Loucy (cell line): ENCODE data around the gene ZNF266.

ENCODE experiments used
- H2AFZ ChIP-seq: fragments of 200-600 bp; sonication (generic); 2 replicates; pipeline ENCODE4 v1.6.0; 2016; ENCODE audit warnings: antibody characterized with exemption, mild to moderate bottlenecking, low read length, moderate library complexity
- H3F3A ChIP-seq: fragments of 200-600 bp; 2 replicates; pipeline ENCODE4 v1.6.0; 2016; ENCODE audit warnings: antibody characterized with exemption, low read depth, mild to moderate bottlenecking
- H3K27me3 ChIP-seq: fragments of 200-600 bp; sonication (generic); 2 replicates; pipeline ENCODE4 v1.6.1; 2014; ENCODE audit warnings: low read length, mild to moderate bottlenecking; ENCODE audit not compliant: insufficient read depth, poor library complexity, severe bottlenecking
- H3K36me3 ChIP-seq: fragments of 200-600 bp; sonication (generic); 2 replicates; pipeline ENCODE4 v1.6.1; 2016; ENCODE audit warnings: low read length; ENCODE audit not compliant: insufficient read depth
- H3K4me1 ChIP-seq: fragments of 200-600 bp; sonication (generic); 2 replicates; pipeline ENCODE4 v1.5.1; 2014; ENCODE audit warnings: low read length, mild to moderate bottlenecking; ENCODE audit not compliant: insufficient read depth, poor library complexity, severe bottlenecking
- H3K4me2 ChIP-seq: fragments of 200-600 bp; sonication (generic); 2 replicates; pipeline ENCODE4 v1.6.0; 2014; ENCODE audit warnings: antibody characterized with exemption, low read length, low read depth, mild to moderate bottlenecking; ENCODE audit not compliant: poor library complexity, severe bottlenecking
- H3K4me3 ChIP-seq: fragments of 200-600 bp; sonication (generic); 2 replicates; pipeline ENCODE4 v1.5.1; 2014; ENCODE audit warnings: low read length, mild to moderate bottlenecking, mixed read lengths; ENCODE audit not compliant: poor library complexity, severe bottlenecking
- H3K79me2 ChIP-seq: fragments of 200-600 bp; sonication (generic); 2 replicates; pipeline ENCODE4 v1.6.1; 2014; ENCODE audit warnings: low read length; ENCODE audit not compliant: insufficient read depth
- H3K9ac ChIP-seq: fragments of 200-600 bp; sonication (generic); 2 replicates; pipeline ENCODE4 v1.6.0; 2014; ENCODE audit warnings: mild to moderate bottlenecking, low read depth, low read length, moderate library complexity; ENCODE audit not compliant: poor library complexity, severe bottlenecking
- H3K9me2 ChIP-seq: fragments of 200-600 bp; sonication (generic); replicated peaks from 2 replicates; pipeline ENCODE4 v1.6.1; 2016; ENCODE audit warnings: low read depth, low read length, mixed read lengths
- H3K9me3 ChIP-seq: fragments of 200-600 bp; sonication (generic); 2 replicates; pipeline ENCODE4 v1.6.1; 2014; ENCODE audit warnings: mild to moderate bottlenecking, antibody characterized with exemption, low read length, low read depth; ENCODE audit not compliant: insufficient read depth
- H4K20me1 ChIP-seq: fragments of 200-600 bp; sonication (generic); 2 replicates; pipeline ENCODE4 v1.6.0; 2014; ENCODE audit warnings: antibody characterized with exemption, low read length, mild to moderate bottlenecking; ENCODE audit not compliant: insufficient read depth, poor library complexity, severe bottlenecking
- EZH2phosphoT487 ChIP-seq: fragments of 200-600 bp; IDR thresholded peaks from 2 replicates; pipeline ENCODE4 v1.6.1; 2018; ENCODE audit warnings: antibody characterized with exemption, mild to moderate bottlenecking, moderate library complexity, borderline replicate concordance
- TF ChIP-seq, protein P1 (sequence below): fragments of 200-600 bp; sonication (generic); conservative IDR thresholded peaks from 2 replicates; pipeline ENCODE4 v1.5.1; 2014; ENCODE audit warnings: mild to moderate bottlenecking, antibody characterized with exemption, low read length

Gene ZNF266

DNA sequence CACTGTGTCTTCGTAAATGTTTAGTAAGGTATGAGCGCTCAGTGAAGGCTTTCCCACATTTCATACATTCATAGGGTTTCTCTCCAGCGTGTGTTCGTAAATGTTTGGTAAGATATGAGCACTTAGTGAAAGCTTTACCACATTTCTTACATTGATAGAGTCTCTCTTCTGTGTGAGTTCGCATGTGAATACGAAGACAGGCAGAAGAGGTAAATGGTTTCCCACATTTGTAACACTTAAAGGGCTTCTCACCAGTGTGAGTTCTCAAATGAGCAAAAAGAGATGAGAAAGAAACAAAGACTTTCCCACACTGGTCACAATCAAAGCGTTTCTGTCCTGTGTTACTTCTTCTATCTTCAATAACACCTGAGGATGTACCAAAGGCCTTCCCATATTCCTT, 31.8 kb upstream of the ZNF266 start:
- Histone ChIP-seq H3K36me3 (no peaks in the 10 kb centered on the region), H2AFZ (no peak overlapping the region), H4K20me1 (no peaks in the 10 kb centered on the region), H3K9me2 (no peaks in the 10 kb centered on the region), H3K79me2 (no peaks in the 10 kb centered on the region), H3K9ac (no peak overlapping the region), H3K4me1 (no peaks in the 10 kb centered on the region), H3K9me3 (peaks cover 20% of the 10 kb centered on the region), H3K4me2 (no peak overlapping the region), H3K4me3 (no peak overlapping the region), H3K27me3 (no peaks in the 10 kb centered on the region), H3F3A (no peaks in the 10 kb centered on the region)
- TF ChIP-seq, protein P1, sequence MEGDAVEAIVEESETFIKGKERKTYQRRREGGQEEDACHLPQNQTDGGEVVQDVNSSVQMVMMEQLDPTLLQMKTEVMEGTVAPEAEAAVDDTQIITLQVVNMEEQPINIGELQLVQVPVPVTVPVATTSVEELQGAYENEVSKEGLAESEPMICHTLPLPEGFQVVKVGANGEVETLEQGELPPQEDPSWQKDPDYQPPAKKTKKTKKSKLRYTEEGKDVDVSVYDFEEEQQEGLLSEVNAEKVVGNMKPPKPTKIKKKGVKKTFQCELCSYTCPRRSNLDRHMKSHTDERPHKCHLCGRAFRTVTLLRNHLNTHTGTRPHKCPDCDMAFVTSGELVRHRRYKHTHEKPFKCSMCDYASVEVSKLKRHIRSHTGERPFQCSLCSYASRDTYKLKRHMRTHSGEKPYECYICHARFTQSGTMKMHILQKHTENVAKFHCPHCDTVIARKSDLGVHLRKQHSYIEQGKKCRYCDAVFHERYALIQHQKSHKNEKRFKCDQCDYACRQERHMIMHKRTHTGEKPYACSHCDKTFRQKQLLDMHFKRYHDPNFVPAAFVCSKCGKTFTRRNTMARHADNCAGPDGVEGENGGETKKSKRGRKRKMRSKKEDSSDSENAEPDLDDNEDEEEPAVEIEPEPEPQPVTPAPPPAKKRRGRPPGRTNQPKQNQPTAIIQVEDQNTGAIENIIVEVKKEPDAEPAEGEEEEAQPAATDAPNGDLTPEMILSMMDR: no peak
- no peak for TF ChIP-seq EZH2phosphoT487

GRCh38 chr19:9461938-9462337, 26.6 kb upstream of the ZNF266 start:
- Histone ChIP-seq H4K20me1 (no peaks in the 10 kb centered on the region), H3K4me2 (no peak overlapping the region), H3K27me3 (no peaks in the 10 kb centered on the region), H3K79me2 (no peaks in the 10 kb centered on the region), H3K4me3 (no peak overlapping the region), H3K36me3 (no peaks in the 10 kb centered on the region), H3K9me3 (peaks cover 5% of the 10 kb centered on the region), H2AFZ (no peak overlapping the region), H3K9me2 (no peaks in the 10 kb centered on the region), H3F3A (no peaks in the 10 kb centered on the region), H3K9ac (no peak overlapping the region), H3K4me1 (no peaks in the 10 kb centered on the region)
- no peak for TF ChIP-seq EZH2phosphoT487
- TF ChIP-seq, protein P1: no peak

GRCh38 chr19:9456018-9456689, 20.8 kb upstream of the ZNF266 start:
- no peaks in the 10 kb centered on the region for H3K36me3 ChIP-seq
- no peaks in the 10 kb centered on the region for H3K9me2 ChIP-seq
- no peaks in the 10 kb centered on the region for H3K27me3 ChIP-seq
- TF ChIP-seq EZH2phosphoT487: no peak
- TF ChIP-seq, protein P1: no peak
- H3K4me1 ChIP-seq: peaks cover 10% of the 10 kb centered on the region
- H3K4me2 ChIP-seq: peak overlapping the region; percentile 66
- peak overlapping the region; percentile 63 for H3K4me3 ChIP-seq
- no peaks in the 10 kb centered on the region for H3K79me2 ChIP-seq
- no peaks in the 10 kb centered on the region for H4K20me1 ChIP-seq
- peaks cover 18% of the 10 kb centered on the region; the same call in 1 of the 2 replicates for H3K9me3 ChIP-seq
- H2AFZ ChIP-seq: peak overlapping the region; percentile 70
- H3K9ac ChIP-seq: peak overlapping the region; percentile 44
- no peaks in the 10 kb centered on the region for H3F3A ChIP-seq
